Activated CD4-positive, alpha-beta T cell treated with anti-CD3 and anti-CD28 coated beads, Interleukin-2, amount 50 U/mL, for 16 hours (primary cell): ENCODE measurements around the gene LURAP1L.

Source experiments
- DNase-seq: peaks from one replicate; pipeline ENCODE4 v3.0.0-alpha.2; 2020

Gene LURAP1L, protein sequence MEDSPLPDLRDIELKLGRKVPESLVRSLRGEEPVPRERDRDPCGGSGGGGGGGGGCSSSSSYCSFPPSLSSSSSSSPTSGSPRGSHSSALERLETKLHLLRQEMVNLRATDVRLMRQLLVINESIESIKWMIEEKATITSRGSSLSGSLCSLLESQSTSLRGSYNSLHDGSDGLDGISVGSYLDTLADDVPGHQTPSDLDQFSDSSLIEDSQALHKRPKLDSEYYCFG

DNA sequence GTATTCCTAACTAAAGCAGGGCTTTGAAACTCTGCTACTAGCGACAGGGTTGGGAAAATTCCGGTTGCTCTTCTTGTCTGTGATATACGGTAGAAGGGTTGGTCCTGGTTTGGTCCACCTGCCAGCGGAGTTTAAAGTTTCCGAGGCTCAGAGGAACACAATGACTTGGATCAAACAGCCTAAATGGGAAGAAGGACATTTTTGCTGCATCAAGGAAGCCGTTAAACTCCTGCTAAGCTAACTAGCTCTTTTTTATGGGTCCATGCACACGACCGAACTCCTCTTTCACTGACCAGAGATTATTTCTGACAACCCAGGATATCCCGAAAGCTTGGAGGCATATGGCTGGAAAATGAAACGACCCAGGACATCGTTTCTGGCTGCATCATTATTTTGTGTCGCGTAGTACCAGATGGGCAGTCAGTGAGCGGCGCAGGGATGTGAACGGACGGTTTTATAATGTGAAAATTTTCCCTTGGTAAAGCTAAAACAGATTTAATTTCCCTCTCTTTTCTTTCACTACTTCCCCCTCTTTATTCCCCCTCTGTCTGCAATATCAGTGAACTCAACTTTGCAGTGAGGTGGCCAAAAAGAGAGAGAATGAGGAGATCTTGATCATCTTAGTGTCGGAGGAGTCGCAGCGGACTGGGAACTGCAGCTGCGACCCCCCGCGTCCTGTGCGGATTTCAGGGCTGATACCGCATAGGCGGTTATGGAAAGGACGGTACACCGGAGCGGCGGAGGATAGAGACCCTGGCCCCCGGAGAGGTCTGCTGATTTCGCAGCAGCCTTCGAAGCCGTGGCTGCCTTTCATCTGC is at the start of gene LURAP1L:
TSS of gene LURAP1L (plus strand) at position 160 of the 818 bp plus-strand sequence. CDS start 696 bp downstream, outside the sequence.
- no peak for DNase-seq

DNA sequence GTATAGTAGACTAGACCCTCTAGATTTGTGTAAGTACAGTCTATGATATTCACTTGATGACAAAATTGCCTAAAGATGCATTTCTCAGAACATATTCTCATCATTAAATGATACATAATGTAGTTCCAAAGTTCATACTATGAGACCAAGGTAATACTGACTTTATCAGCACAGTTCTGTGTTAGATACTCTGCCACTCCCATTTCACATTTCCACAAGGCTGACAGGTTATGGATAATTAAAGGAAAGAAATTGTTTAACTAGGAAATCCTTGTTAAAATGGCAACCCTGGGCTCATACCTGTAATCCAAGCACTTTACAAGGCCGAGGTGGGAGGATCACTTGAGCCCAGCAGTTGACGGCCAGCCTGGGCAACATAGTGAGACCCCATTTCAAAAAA is 48.0 kb upstream of the LURAP1L start:
- no peak for DNase-seq

DNA sequence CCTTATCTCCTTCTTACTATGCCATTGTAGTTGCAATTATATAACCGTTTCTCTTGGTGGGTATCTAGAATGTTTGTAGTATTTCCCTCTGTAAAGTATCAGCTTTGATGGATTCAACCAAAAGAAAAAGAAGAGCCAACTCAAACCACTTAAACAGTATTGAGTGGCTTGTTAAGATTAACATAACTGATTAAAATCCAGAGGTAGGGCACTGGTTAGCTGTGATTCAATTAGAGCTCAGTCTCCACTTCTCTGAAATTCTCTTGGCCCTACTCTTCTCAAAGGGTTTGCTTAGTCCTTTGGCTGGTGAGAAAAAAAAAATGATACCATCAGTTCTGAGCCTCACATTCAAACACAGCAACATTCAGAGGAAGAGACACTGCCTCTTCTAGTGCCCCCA is 44.6 kb upstream of the LURAP1L start:
- no peak for DNase-seq

DNA sequence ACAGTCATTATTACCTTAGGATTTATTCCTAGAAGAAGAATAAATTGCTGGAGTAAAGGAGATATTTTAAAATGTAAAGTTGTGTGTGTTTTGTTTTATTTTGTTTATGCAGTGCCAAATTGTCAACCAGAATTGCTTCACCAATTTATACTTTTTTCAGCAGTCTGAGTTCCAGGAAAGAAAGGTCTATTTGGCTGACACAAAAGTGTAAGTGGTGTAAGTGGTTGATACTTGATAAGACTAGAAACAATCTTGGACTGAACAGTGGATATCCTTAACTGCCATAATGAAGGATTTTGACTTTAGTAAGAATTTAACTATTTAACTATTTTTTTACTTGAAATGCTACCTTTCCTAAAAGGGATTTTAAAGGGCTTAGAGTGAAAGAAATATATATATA is 43.9 kb upstream of the LURAP1L start:
- DNase-seq, result no peak

DNA sequence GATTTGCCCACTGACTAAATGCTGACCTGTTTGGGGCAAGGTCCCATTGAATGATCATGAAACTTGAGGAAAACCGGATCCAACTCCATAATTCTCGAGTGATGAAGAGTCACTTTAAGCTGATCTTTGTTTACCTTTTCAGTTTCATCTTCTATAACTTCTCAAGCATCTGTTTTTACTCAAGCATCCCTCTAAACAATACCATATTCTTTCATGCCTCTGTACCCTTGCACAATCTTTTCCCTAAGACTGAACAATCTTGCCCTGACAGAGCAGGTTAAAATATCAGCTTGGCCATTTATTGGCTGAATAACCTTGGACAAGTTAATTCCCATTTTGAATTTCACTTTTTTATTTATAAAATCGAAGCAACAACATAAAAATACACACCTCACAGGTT is 41.8 kb upstream of the LURAP1L start:
- DNase-seq, result no peak

DNA sequence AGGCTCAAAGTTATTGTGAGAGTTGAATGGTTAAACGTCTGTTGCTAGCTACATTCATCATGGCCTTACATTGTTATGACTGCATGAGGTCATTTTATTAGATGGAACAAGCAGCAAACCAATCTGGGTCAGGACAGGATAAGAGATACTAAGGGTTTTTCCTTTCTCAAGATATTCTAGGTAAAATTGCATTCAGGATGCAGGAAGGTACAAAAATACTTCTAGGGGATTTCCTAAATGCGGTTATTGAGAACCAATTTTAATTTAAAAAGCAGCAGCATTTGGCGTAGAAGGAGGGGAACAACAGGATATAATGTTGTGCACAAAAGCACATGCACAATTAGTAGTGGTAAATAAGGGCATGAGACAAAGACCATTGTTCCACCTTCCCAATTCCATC is 39.2 kb upstream of the LURAP1L start:
- no peak for DNase-seq

DNA sequence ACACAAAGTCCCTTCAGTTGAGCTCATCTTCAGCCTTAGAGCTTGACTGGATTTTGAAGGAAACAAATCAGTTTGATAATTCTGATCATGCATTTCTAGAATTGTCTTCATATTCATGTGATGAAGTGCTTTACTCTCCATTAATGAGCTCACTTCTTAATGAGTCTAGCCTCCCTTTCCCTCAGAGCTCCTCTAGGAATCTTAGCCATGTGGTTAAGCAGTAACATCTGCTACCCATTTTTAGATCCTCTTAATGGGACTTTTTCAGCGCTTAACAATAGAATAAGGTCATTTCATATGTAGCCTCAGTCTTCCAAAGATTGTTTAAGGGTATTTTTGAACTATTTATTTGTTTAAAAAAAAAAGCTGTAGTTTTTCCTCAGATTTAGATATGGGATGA is 36.9 kb upstream of the LURAP1L start:
- no peak for DNase-seq

DNA sequence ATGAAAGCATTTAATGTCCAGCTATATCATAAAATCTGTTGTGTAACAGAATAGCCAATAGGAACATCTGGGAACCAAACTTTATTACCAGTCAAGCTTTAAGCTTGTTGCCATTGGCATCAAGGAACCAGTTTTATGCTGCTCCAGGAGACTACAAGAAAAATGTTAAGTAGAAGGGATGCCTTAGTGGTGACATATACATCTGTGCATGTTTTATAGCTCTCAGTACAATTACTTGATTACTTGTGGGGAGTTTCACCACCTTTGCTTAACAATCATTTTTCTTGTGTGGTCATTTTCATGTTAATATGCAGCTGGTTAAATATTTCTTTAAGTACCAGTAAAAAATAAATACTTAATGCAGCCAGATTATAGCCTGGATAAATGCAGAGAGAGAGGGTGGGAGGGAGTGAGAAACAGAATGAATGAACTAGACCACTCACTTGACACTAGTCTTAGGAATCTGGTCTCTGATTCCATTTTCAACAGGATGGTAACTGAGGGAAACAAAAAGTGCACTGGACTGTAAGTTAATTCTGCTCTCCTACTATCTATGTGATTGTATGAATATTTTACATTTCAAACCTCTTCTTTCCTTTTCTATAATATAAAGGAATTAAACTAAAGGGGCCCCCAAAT is 35.7 kb upstream of the LURAP1L start:
- DNase-seq, result no peak

DNA sequence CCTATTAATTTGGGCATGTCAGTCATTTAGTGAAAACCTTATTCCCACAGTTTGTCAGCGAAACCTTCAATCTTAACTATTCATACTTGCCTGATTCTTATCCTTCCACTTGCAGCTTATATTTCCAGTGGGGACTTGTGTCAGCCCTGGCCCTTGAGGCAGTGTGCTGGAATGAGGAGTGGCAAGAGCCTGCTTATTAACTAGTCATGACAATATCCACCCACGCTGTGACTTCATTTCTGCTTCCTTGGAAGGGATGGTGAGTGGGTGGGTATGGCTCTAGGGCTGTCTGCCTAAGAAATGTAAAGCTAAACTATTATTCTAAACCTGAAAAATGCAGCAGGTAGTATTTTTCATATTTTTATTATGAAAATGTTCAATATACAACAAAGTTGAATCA is 34.0 kb upstream of the LURAP1L start:
- no peak for DNase-seq

DNA sequence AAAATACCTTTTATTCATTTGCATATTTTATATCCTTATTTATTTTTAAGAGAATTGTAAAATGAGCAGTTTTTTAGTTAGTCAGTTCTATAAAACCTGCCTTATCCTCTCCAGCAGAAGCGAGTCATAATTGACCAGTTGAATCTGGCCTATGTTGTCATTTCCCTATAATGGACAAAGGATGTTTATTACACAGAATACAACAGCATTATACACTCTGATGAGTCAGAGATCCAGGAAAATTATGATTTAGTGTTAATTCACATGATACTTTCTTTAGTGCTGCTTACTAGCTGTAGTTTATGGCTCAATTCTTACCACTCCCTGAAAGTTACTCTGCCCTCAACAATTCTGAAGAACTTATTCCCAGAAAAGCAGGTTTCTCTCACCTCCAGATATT is 26.8 kb upstream of the LURAP1L start:
- no peak for DNase-seq

DNA sequence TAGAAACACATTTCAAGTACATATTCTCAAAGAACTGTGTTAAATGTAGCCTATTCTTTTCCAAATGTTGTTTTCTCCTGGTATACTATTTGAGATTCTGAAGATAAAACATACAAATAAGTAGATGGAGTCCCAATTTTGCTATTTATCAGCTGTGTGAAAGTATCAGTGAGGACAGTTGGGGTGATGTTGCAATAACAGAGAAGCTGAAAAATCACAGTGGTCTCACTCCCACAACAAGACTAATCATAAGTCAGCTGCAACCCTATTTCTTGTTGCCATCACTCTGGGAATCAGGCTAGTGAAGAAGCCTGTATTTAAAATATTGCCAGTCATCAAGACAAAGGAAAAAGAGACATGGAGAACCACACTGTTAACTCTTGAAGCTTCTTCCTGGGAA is 25.9 kb upstream of the LURAP1L start:
- DNase-seq, result no peak

DNA sequence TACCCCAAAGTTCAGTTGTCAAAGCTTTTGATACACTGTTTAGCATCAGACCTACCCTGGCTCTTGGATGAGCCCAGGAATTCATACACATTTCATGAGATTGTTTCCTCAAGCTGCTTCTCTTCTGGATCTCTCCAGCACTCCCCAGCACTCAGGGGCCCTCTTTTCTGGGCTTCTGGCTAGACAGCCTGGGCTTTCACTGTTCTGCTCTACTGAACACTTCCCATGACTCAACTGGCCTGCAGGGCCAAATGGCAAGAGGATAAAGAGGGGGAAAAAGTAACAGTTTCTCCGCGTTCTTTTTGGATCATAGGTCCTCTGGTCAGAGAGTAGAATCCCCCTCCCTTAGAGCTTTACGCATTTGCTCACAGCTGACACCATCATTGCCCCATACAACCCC is 20.9 kb upstream of the LURAP1L start:
- no peak for DNase-seq

DNA sequence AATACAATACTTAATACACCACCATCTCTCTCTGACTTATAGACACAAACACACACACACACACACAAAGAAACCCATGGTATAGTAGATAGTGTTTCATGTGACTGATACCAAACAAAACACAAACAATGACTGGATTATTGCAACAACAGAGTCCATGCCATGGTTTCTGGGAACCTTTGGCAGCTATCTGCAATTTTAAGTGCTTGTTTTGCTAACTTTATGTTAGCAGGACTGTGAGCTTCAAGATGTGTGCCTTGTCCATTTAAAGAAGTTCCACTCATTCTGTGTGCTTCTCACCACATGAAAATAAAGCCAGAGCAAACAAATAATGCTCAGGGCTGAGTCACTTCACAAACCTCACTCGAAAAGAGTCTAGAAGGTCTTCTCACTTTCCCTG is 15.1 kb upstream of the LURAP1L start:
- no peak for DNase-seq

DNA sequence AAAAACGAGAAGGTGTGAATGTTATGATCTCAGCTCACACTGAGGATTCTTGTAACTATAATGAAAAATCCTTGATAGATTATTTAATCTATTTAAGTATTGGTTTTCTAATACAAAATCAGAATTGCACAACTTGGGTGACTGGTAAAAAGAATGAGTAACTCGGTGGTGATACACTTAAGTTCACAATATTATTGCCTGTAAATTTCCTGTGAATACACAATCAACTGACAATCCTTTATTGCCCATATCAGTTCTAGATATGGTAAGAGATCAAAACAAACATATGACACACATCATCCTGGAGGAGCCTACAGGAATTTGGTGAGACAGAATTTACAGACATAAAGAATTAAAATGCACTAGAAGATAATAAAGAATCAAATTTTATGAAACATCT is 14.1 kb upstream of the LURAP1L start:
- no peak for DNase-seq

DNA sequence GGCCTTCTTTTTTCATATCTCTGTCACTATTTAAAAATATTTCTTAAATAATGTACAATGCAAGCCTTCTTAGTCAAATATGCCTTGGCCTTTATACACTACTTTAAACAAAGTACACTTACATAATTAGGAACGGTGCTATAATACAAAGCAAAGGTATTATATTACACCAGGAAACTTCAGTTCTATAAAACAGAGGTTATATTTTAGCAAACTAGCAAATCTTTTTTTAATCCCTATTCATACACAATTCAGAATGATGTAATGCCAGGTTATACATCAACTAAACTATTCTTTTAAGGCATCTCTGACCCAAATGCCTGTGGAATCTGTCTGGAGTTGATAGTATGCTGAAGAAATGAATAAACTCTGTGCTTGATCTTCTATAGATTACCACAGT is 10.7 kb upstream of the LURAP1L start:
- no peak for DNase-seq

DNA sequence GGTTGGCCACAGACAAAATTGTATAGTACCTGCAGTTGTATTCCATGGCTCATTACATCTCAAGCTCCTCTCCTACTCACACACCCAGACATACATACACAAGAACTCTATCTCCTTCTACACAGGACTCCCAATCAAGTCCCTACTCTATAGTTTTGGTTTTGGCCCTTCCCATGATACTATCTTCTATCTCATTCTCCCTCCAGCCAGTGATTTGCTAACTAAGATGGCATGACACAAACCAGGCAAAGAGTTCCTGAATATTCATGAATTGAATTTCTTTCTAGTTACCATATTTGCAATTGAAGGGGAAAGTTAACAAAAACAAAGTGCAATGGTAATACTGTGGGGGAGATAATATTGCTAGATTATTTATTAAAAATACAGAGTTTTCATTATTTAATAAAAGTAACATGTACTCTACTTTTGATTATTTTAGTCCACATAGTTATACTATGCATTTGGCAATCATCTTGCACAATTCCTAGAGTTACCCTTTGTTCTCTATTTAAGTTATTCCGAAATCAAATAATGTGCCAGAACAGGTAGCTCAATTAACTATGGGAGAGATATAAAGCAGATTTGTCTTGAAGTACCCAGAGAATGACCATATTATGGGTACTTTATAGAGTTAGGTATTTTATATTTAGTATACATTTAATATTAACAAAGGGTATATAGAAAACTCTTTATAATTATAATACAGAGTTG is 9.6 kb upstream of the LURAP1L start:
- DNase-seq, result no peak

DNA sequence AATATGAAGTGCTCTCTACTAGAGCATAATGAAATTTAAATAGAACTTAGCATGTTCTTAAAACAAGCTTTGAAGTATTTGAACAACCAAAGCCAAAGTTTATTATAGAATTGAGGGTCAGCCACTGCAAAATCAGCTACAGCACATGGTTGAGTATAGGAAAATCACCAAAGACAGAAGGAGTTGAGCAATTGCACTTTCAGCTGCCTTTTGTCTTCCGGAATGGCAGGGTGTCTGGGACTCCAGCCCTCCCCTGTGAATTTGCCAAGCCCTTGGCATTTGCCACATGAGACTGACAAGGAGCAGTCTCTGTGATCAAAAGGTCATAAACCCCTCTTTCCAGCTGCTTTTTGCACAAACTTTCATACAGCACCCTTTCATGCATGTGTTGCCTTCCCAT is 8.5 kb upstream of the LURAP1L start:
- no peak for DNase-seq

DNA sequence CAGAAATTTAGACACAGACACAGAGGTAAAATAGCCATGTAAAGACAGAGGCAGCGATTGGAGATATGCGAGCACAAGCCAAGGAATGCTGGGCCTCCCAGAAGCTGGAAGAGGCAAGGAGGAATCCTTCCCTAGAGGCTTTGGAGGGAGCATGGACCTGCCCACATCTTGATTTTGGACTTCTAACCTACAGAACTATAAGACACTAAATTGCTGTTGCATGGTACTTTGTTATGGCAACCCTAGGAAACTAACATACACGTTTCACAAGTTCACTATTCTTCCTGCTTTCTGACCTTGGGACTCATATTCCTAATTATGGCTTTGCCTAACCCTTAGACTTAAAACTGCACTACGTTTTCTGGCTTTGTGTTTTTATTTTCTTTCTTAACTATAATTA is 4.6 kb upstream of the LURAP1L start:
- no peak for DNase-seq

DNA sequence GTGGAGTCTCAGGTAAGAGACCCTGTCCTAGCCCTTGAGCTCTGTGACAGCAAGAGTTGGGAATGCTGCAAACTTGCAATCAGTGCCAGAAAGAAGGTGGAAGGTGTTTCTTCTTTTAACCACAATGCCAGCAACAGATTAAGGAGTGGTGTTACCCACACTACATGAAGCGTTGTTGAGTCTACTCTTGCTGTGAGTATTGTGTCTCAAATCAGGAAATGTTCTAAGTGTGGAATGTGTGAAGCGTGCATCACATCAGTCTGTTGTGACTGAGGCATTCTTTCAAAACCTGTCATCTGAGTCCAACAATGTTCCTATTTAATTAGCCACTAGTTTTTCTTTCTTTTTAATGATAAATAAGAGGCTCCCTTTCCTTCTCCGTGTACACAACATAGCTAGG is 2.9 kb upstream of the LURAP1L start:
- no peak for DNase-seq

DNA sequence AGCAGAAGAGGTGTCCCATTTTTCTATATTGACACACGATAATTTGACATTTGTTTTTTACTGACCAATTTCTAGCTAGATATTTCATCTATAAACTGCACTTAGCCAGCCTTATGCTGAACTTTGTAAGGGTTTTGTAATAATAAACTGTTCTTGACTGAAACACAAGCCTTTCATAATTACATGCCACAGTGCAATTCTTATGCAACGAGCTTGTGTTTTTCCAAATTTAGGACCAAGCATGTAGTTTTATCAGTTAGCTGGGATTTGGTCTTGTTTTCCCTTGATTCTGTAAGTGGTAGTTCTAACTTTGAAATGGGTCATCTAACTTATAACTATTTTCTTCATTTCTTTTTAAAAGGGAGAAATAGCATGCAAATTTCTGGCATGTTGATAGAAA is 1.3 kb upstream of the LURAP1L start:
- no peak for DNase-seq

DNA sequence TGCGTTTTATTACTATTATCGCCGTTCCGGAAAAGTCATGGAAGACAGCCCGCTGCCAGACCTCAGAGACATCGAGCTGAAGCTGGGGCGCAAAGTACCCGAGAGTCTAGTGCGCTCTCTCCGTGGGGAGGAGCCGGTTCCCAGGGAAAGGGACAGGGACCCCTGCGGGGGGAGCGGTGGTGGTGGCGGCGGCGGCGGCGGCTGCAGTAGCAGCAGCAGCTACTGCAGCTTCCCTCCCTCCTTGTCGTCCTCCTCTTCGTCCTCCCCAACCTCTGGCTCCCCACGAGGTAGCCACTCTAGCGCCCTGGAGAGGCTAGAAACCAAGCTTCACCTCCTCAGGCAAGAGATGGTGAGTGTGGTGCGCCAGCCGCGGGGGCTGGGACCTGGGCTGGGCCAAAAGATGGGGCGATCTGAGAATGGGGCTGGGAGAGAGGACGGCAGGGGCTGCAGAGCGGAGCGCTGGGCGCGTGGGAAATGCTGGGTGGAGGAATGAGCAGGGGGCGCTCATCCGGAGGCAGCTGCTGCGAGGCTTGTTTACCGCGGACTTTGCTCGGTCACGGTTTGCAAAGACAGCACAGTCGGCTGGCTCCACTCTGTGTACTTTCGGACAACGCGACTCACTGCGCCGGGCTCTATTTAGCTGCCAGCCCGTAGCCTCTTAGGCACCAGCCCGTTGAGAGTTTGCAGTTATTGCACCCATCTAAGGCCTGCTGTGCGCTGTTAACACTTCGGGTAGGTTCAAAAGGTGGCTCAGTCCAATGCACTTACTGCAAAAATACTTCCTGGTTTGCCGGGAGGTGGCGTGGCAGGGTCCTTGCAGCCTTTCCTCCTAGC is 1.1 kb downstream of the LURAP1L start:
- peak; percentile 1 for DNase-seq

DNA sequence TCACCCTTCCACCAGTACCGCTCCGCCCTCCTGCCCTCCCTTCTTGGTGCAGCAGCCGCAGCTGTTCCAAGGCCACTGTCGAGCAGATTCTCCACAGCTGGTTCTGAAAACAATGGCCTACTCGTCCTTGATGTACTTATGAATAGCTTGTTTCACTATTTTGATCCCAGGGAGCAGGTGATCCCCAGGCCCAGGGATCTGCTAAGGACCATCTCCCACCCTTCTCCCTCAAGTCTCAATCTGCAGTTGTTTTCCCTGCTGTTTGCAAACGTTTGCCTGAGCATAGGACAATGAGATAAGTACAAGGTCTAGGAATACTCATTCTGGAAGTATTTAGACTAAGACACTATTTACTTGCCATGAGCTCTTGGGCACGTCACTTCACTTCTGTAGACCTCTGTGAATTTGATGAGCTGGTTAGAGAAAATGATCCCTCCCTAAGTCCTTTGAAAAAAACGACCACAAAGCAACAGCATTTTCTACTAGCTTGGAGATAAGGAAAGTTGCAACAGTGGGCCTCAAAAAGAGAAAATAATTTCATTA is 1.8 kb downstream of the LURAP1L start:
- no peak for DNase-seq
